Fibroblast of peridontal ligament (primary cell): ENCODE measurements around the gene CCDC34.
A peak's percentile ranks its signal among the peaks of the same experiment; 100 is the strongest.

Source experiments
- DNase-seq: peaks from one replicate; pipeline ENCODE4 v3.0.0-alpha.2; 2010; ENCODE audit errors: extremely low read depth

Gene CCDC34

GRCh38 chr11:27392278-27393114 is 29.5 kb upstream of the CCDC34 start:
- peak; percentile 76 for DNase-seq

DNA sequence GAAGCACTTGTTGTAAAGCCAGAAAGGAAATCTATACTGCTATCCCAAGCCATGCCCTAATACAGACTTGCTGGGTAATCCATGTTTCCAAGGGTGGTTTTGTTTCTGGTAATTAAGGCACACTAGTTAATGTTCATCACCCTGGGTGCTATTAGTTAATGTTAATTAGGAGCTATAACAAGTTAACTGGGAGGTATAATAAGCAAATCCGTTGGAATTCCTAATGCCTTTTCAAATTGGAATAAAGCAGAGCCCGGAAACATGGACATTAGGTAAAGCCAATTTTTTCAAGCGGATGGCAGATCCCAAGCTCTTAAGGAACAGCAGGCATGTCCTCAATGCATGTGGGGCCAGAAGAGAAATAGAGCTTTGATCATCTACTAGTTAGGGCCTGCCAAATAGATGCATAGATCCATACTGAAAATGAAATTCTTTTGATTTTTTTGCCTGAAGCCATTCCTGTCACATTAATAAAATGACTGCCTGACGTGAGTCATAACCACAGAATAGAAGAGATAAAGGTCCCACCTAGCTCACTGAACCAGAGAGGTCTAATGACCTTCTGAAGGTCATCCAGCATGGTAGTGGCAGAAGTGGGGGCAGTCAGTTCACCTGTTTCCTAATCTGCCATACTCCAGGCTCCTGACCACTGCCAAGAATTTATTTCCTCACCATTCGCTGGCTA is 28.5 kb upstream of the CCDC34 start:
- no peak for DNase-seq

- DNase-seq = peak; percentile 81
Observed at GRCh38 chr11:27390318-27391295, 27.6 kb upstream of the CCDC34 start.

DNA sequence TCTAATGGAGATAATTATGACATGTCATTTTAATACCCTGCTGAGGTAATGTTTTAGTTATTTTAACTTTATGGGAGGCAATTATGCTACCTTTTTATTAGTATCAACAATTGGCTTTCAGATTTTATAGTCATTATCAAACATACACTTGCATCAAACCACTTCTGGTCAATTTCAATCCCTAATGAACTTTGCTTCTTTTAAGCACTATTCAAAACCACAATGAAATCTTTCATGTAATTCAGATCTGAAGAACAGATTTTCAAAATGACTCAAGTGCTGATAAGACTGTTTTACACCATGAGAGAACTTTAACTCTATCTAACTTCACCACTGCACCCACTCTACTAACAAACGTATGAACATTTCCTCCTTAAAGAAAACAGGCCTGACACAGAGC is 25.9 kb upstream of the CCDC34 start:
- no peak for DNase-seq

DNA sequence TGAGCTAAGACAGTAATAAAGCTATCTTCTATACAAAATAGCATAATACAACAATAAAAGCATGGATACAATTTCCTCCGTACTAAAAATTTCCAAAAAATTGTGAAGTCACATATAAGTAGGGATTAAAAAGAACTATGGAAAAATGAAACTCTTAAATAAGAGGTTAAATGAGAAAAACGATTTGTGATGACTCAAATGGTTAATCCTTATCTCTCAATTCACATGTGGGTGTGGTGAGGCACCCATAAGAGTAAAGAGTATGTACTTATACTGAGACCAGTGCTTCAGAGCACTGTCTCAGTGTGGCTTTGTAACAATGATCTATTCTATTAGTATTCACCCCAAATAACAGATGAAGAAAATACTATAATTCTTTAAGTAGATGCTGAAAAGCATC is 25.0 kb upstream of the CCDC34 start:
- no peak for DNase-seq

GRCh38 chr11:27387362-27387761 is 24.3 kb upstream of the CCDC34 start:
- DNase-seq = no peak

DNA sequence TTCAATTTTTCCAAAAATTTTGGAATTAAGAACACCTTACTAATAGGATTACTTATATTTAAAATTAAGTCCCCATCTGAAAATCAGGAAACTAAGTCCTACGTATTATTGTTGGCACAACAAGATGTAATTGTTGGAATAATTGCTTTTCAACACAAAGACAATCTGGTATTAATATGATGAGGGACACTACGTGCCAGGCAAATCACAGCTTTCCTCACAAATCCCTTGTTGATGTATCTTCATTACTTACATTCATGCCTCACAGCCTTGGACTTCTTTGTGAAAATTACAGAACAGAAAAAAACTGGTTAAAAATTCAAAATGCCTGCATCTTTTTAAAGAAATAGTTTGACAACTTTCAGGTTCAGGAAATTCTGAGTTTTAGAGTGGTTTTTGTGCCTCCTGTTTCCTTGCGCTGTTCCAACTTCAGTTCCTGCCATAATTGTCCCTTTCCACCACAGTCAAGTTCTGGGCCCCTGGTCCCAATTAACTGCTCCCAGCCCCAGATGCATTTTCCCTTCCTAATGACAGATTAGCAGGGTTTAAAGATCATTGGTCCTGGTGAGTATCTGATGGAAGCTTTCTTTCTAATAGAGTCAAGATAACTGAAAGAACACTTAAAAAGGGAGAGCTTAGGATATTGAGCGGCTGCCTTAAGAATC is 23.3 kb upstream of the CCDC34 start:
- no peak for DNase-seq

DNA sequence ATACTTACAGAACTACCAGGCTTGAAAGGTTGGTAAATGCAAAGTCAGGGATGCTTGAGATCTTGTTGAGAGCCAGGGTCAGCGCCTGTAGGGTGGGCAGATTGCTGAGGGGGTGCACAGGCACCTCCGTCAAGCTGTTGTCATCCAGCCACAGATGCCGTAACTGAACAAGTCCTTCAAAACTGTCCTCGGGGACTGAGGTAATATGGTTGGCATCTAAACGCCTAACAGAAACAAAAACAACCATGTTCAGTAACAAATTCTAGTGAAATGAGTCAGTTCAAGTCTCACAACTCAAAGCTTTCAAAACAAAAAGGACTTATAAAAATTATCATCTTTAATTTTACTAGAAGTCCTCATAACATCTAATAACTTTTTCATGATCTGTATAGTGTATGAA is 22.2 kb upstream of the CCDC34 start:
- DNase-seq = peak; percentile 84

GRCh38 chr11:27384227-27384626 is 21.2 kb upstream of the CCDC34 start:
- DNase-seq = no peak

DNA sequence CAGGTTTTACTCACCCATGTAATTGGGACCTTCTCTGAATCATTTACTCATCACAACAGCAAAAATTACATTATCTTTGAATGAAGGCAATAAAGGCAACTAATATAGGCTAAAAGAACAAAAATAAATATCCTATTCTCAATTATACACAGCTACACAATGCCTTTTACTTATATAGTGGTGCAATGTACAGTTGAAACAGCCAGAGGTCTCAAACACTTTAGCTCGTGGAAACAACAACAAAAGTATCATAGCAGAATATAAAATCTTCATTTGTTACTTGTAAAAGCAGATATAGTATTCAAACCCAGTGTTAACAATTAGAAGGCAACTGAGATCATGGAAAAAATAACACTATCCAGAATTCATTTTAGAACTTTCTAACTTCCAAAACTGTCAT is 20.6 kb upstream of the CCDC34 start:
- DNase-seq = no peak

DNA sequence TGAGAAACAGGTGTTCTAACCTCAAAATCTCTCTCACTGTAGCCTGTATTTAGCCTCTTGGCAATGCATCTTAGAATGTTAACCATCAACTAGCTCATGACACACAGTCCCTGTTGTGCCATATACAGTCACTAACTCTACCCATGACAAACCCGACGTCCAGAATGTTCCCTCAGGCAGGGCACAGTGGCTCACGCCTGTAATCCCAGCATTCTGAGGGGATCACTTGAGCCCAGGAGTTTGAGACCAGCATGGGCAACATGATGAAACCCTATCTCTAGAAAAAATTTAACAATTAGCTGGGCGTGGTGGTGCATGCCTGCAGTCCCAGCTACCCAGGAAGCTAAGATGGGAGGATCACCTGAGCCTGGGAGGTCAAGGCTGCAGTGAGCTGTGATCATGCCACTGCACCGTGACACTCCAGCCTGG is 18.2 kb upstream of the CCDC34 start:
- no peak for DNase-seq

GRCh38 chr11:27380771-27381170 is 17.8 kb upstream of the CCDC34 start:
- DNase-seq = no peak

DNA sequence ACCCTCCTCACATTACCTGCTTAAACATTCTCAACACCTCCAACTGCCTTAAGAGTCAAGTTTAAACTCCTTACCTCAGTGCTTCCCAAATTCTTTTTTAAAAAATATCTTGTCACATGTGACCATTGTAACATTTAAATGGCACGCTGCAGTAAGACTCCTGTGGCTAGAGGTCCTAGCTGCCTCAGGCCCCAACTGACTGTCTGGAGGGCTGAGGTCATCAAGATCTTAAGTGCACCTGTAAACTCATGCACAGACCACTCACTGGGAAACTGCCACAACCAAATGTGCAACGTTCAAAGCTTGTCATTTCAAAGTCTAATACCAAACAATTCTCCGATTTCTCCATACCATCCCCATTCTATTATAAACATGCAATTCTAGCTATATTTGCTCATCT is 16.4 kb upstream of the CCDC34 start:
- no peak for DNase-seq

DNA sequence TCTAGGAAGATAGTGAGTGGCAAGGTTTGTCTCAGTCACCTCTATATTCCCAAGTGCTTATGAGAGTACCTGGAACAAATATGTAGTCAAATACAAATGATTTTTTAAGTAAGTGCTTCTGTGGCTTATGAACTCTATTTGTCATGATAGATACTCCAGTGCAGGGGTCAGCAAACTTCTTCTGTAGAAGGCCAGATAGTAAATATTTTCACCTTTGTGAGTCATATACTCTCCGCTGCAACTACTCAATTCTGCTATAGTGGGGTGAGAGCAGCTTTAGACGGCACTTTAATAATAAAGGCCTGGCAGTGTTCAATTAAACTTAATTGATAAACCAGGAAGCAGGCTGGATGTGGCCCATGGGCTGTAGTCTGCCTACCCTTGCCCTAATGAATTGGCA is 12.4 kb upstream of the CCDC34 start:
- DNase-seq = no peak

GRCh38 chr11:27373856-27374602 is 11.0 kb upstream of the CCDC34 start:
- DNase-seq = no peak

DNA sequence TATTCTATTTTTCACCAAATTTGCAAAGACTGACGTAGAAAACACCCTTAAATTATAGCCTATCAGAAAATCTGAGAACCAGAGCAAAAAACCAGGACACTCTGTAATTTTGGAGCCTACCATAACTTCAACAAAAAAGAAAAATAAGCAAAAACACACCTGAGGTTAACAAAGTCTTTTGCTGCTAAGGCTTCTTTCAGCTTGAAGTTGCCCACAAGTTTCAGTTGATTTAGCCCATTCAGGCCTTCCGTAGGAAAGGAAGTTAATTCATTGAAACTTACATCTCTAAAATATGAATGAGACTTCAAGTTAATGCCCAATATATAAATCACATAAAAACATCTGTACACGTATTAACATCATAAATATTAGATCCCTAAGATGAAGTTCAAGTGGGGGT is 10.4 kb upstream of the CCDC34 start:
- DNase-seq = no peak

DNA sequence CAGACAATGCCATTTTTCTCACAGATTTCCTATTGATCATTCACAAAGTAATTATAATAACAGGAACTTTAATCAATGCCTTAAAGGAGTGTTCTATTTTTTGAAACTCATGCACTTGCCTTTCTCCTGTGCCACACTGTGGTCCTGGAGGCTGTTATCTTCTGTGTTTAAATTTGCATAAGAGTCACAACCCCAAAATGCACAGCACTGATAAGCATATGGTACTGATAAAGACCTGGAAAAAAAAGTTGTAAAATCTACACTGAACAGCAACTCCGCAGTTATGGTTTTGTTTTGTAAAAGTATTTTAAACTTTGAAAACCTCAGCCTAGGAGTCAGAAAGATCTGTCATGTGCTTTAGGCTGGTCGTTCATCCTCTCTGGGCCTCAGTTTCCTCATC is 9.1 kb upstream of the CCDC34 start:
- no peak for DNase-seq

DNA sequence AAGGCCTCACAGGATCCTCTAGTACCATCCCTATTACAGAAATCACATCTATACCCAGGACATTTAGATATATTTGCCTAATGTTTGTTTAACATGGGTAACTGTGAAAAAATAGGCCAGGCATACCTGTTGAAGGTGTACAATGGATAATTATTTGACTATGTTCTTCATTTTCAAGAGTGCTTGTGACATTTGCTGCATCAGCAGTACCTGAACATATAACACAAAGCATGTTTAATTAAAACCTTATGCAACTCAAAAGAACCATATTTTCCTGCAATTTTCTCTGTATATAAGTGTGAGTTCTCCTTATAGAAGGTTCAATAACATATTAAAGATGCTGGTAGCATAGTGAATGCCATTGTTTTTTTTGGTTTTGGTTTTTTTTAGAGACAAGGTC is 8.5 kb upstream of the CCDC34 start:
- no peak for DNase-seq

GRCh38 chr11:27370374-27370773 is 7.4 kb upstream of the CCDC34 start:
- no peak for DNase-seq

- no peak for DNase-seq
Observed at GRCh38 chr11:27367881-27368280, 4.9 kb upstream of the CCDC34 start.

GRCh38 chr11:27363576-27364117 is 632 bp upstream of the CCDC34 start:
- no peak for DNase-seq
